K562 (cell line): ENCODE results near the gene ADCY9.

Source experiments
- FOXA1 ChIP-seq: fragments of 450-650 bp; IDR thresholded peaks from 2 replicates; pipeline ENCODE4 v1.6.1; 2016; ENCODE audit warnings: mild to moderate bottlenecking, borderline replicate concordance
- MAFK ChIP-seq: IDR thresholded peaks from 2 replicates; pipeline ENCODE4 v1.6.1; 2011; ENCODE audit warnings: low read length, improper control_type of control experiment
- SAP30 ChIP-seq: fragments of 200-600 bp; sonication (generic); IDR thresholded peaks from 2 replicates; pipeline ENCODE4 v1.6.1; 2012; ENCODE audit warnings: borderline replicate concordance, low read depth, mild to moderate bottlenecking, moderate library complexity, low read length, control low read depth, inconsistent platforms; ENCODE audit not compliant: insufficient read depth, poor library complexity, severe bottlenecking

GRCh38 chr16:3952737-3953131 is 163.5 kb downstream of the ADCY9 start:
- no peak for TF ChIP-seq FOXA1
- TF ChIP-seq MAFK: no peak
- TF ChIP-seq SAP30: no peak
